ENCODE results near the gene INSRR.

The INSRR gene

GRCh38 chr1:156873659-156874058 is 14.7 kb upstream of the INSRR start:
- FAIRE-seq: no peak

DNA sequence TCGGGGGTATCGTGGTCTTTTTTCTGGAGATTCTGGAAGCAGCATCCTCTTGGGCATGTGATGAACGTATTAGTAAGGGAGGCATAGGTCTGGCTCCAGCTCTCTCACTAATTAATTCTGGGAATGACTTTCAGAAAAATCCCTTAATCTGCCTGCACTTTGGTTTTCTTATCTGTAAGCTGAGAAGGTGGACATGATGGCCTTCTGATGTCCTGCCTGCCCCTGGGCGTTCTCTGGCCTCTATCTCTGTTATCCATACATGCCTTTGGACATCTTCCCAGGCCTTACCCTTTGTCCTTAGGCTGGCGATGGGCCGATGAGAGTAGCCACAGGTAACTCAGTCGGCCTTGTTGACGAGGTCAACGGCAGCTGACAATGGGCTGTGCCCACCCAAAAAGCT is 10.5 kb upstream of the INSRR start:
- no peak for FAIRE-seq

- FAIRE-seq: no peak
These were observed 9.4 kb upstream of the INSRR start for GRCh38 chr1:156868341-156868740.

- no peak for FAIRE-seq
These were observed 7.5 kb upstream of the INSRR start for GRCh38 chr1:156866249-156866909.

DNA sequence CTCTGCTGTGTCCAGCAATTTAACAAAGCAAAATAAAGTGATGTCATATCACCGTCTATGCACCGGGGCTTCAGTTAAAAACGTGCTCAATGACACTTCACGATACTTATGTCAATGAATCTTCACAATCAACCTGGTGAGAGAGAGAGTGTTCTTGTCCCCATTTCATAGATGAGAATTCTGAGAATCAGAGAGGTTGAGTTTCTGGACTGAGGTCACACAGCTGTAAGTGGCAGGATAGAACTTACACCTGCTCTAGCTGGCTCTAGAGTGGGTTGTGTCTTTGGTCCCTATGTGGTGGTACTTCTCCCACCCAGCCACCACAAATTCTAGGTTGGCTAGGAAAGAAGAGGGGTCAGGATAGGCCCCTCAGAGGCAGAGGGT is 6.9 kb upstream of the INSRR start:
- FAIRE-seq: no peak

GRCh38 chr1:156865258-156865657 is 6.3 kb upstream of the INSRR start:
- no peak for FAIRE-seq

- no peak for FAIRE-seq
These were observed 5.9 kb upstream of the INSRR start for GRCh38 chr1:156864796-156865195.

- no peak for FAIRE-seq
These were observed 4.7 kb upstream of the INSRR start for GRCh38 chr1:156863631-156864030.

GRCh38 chr1:156862997-156863599 is 4.2 kb upstream of the INSRR start:
- FAIRE-seq: no peak

DNA sequence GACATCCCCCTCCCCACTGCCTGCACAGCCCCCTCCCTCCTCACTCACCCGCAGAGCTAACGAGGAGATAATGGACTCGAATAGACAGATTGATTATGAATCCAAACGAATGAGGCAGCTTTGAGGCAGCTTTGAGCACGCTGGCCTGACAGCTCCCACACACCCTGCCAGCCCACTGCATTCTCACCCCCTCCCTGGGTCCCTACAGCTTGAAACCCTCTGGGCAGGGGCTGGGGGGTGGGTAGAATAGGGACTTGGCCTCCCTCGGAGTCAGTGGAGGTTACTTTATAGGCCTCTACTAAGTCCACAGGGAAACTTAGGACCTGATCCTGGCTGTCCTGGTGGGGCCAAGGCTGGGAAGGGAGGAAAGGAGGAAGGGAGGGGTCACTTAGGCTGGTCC is 3.7 kb upstream of the INSRR start:
- no peak for FAIRE-seq

- no peak for FAIRE-seq
These were observed 1.9 kb upstream of the INSRR start, which contains the start of gene NTRK1 for GRCh38 chr1:156860628-156861423. TSS of gene NTRK1 (plus strand) at chr1:156860865. CDS start at chr1:156860935, 70 bp downstream.

DNA sequence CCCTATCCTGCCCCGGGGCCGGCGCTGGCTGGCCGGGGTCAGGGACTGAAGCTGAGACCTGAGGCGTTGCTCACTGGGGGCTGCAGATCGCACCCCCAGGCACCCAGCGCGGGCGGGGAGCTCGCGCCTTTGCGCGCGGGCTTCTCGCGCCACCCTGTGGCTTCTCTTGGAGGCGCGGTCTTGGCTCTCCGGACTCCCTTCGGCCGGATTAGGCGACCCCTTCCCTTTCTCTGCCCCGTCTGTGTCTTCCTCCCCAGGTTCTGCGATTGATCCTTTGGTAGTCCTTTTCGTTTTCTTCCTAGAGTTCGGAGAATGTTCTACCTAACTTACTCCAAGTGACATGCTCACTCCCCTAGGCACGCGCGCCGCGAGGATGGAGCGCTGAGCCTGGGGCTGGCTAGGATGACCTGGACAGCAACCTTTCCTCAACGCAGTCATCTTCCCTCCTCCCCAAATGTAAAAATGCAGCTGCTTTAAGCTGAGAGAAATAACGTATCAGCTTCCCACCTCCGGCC is 1.3 kb upstream of the INSRR start:
- no peak for FAIRE-seq

GRCh38 chr1:156859523-156860112 is 701 bp upstream of the INSRR start:
- FAIRE-seq: no peak

- FAIRE-seq: no peak
These were observed 361 bp downstream of the INSRR start for GRCh38 chr1:156858555-156858956.

GRCh38 chr1:156857532-156857931 is 1.4 kb downstream of the INSRR start:
- FAIRE-seq: no peak

GRCh38 chr1:156856282-156856785 is 2.6 kb downstream of the INSRR start:
- FAIRE-seq: no peak

DNA sequence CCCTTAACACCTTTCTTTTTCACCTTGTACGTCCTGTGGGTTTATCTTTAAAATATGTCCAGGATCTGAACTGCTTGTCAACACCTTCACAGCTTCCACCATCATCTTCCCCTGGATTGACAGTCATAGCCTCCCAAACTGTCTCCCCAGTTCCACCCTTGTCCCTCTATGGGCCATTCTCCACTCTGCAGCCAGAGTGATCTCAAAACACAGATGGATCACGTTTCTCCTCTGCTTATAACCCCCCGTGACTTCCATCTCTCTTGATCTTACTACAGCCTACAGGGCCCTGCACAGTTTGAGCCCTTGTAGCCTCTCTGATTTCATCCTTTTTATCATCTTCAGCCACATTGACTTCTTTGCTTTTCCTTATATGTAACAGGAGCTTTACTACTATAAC is 4.3 kb downstream of the INSRR start:
- FAIRE-seq: no peak

GRCh38 chr1:156853761-156854160 is 5.2 kb downstream of the INSRR start:
- FAIRE-seq: no peak

GRCh38 chr1:156852418-156852874 is 6.5 kb downstream of the INSRR start:
- FAIRE-seq: no peak

- no peak for FAIRE-seq
These were observed 7.0 kb downstream of the INSRR start for GRCh38 chr1:156851779-156852417.

DNA sequence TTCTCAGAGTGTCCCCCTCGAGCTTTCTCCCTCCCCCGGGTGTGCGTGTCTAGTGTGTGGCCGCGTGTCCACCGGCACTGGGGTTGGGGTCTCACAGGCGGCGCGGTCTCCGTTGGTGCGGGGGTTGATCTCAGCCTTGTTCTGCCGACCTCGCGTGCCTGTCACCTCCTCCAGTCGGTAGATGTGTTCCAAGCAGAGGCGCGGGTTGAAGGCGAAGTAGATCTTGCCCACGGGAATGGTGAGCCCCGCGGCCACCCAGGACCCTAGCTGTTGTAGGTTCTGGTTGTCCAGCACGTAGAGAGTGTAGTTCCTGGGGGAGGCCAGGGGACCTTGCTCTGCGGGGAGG is 9.8 kb downstream of the INSRR start:
- FAIRE-seq: no peak

DNA sequence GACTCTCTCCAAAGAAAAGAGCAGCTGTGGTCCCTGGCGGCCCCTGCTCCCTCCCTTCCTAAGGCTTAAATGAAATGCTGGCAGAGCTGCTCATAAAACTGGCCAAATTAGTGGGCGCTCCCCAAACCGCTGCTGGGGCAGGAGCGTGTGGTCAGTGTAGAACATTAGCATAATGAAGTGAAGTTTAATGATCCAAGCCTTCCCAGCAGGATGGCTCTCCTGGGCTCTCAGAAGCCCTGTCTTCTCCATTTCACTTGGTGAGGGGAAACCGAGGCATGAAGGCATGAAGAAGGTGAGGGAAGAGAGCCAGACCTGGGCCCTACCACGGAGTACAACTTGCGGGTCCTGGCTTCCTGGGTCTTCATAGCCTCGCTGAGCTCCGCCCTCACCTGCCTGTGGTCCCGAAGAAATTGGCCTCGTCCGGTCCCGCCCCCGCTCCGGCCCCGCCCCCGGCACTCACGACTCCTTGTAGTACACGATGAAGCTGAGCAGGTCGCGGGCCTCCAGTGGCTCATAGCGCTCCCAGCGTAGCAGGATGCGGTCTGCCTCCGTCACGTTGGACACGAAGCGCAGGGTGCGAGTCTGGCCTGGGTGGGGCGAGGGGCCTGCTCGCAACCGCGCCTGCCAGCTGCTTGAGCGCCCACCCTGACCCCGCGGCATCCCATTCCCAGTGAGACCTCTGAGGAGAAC is 10.3 kb downstream of the INSRR start:
- no peak for FAIRE-seq

Data from A204.1 (cell line).